ENCODE results near the gene EIF4G3.
"Not testable (repeated sequence)": the region's sequence is repeated elsewhere in the genome, so short reads cannot be mapped to it uniquely, and the experiment has no call there.

Gene EIF4G3

GRCh38 chr1:21141030-21141429 lies 35.7 kb downstream of the EIF4G3 start:
- Histone ChIP-seq H3K4me3 (ENCODE audit: low read depth, low read length) (no peak overlapping the region), H3K27ac (no peak overlapping the region), H3K27me3 (replicated peaks) (no peaks in the 10 kb centered on the region), H3K36me3 (replicated peaks) (peaks cover 2% of the 10 kb centered on the region)
- no peak for TF ChIP-seq CTCF (IDR thresholded peaks at IDR 0.05; ENCODE audit: low read depth, low read length, missing control alignments)
- in situ Hi-C loops (cut with HindIII; ENCODE audit: low pct_ligation_motif_present, low sequenced_read_pairs): no loop called here
- no peak for DNase-seq

GRCh38 chr1:21139601-21140000 lies 37.1 kb downstream of the EIF4G3 start:
- peaks cover 4% of the 10 kb centered on the region for H3K36me3 ChIP-seq (replicated peaks)
- H3K27ac ChIP-seq: no peak overlapping the region
- H3K27me3 ChIP-seq (replicated peaks): no peaks in the 10 kb centered on the region
- TF ChIP-seq CTCF (IDR thresholded peaks at IDR 0.05; ENCODE audit: low read depth, low read length, missing control alignments): no peak
- DNase-seq: peak; percentile 12
- H3K4me3 ChIP-seq (ENCODE audit: low read depth, low read length): no peak overlapping the region
- in situ Hi-C loops (cut with HindIII; ENCODE audit: low pct_ligation_motif_present, low sequenced_read_pairs): no loop called here

GRCh38 chr1:21136344-21136743 lies 40.4 kb downstream of the EIF4G3 start:
- in situ Hi-C loops (cut with HindIII; ENCODE audit: low pct_ligation_motif_present, low sequenced_read_pairs); H3K27ac ChIP-seq; H3K4me3 ChIP-seq (ENCODE audit: low read depth, low read length); H3K27me3 ChIP-seq (replicated peaks); DNase-seq; H3K36me3 ChIP-seq (replicated peaks): not testable (repeated sequence)

GRCh38 chr1:21131200-21131599 lies 45.5 kb downstream of the EIF4G3 start:
- no peaks in the 10 kb centered on the region for H3K27me3 ChIP-seq (replicated peaks)
- DNase-seq: no peak
- H3K36me3 ChIP-seq (replicated peaks): peaks cover 2% of the 10 kb centered on the region
- in situ Hi-C loops (cut with HindIII; ENCODE audit: low pct_ligation_motif_present, low sequenced_read_pairs): no loop called here
- H3K4me3 ChIP-seq (ENCODE audit: low read depth, low read length): no peak overlapping the region
- H3K27ac ChIP-seq: no peak overlapping the region
- no peak for TF ChIP-seq CTCF (IDR thresholded peaks at IDR 0.05; ENCODE audit: low read depth, low read length, missing control alignments)

- Histone ChIP-seq H3K4me3 (ENCODE audit: low read depth, low read length) (no peak overlapping the region), H3K27me3 (replicated peaks) (no peaks in the 10 kb centered on the region), H3K36me3 (replicated peaks) (no peaks in the 10 kb centered on the region), H3K27ac (no peak overlapping the region)
- no peak for TF ChIP-seq CTCF (IDR thresholded peaks at IDR 0.05; ENCODE audit: low read depth, low read length, missing control alignments)
- no peak for DNase-seq
- in situ Hi-C loops (cut with HindIII; ENCODE audit: low pct_ligation_motif_present, low sequenced_read_pairs): no loop called here
Observed at GRCh38 chr1:21129407-21129806, 47.3 kb downstream of the EIF4G3 start.

GRCh38 chr1:21126324-21126723 lies 50.4 kb downstream of the EIF4G3 start:
- in situ Hi-C loops (cut with HindIII; ENCODE audit: low pct_ligation_motif_present, low sequenced_read_pairs): no loop called here
- no peak overlapping the region for H3K27ac ChIP-seq
- no peaks in the 10 kb centered on the region for H3K36me3 ChIP-seq (replicated peaks)
- no peak overlapping the region for H3K4me3 ChIP-seq (ENCODE audit: low read depth, low read length)
- TF ChIP-seq CTCF (IDR thresholded peaks at IDR 0.05; ENCODE audit: low read depth, low read length, missing control alignments): no peak
- H3K27me3 ChIP-seq (replicated peaks): no peaks in the 10 kb centered on the region
- no peak for DNase-seq

Data from brain microvascular endothelial cell (primary cell).